ENCODE measurements around the gene OLA1. TPM values are rescaled to one million over a fixed set of nuclear protein-coding genes. Genes with fewer than 3 reads are reported as not detected.

OLA1 gene
- polyA plus RNA-seq, 1 donor (not counting 4 experiments of a cell fraction or from before 2014, with no cell fraction given): 217 TPM

GRCh38 chr2:174035981-174036742, 212.2 kb downstream of the OLA1 start:
- Histone ChIP-seq H3K9me1 (ENCODE audit: control insufficient read depth, extremely low read depth, insufficient read depth, low read length) (no peaks in the 10 kb centered on the region), H3K27ac (ENCODE audit: control insufficient read depth, insufficient read depth, low read length) (no peak overlapping the region), H3K9me3 (ENCODE audit: control insufficient read depth, low read depth, low read length) (no peaks in the 10 kb centered on the region), H3K4me1 (ENCODE audit: control insufficient read depth, extremely low read depth, insufficient read depth, low read length) (peaks cover 30% of the 10 kb centered on the region), H3K79me2 (ENCODE audit: control insufficient read depth, insufficient read depth, low read length) (no peaks in the 10 kb centered on the region), H4K20me1 (ENCODE audit: control insufficient read depth, extremely low read depth, insufficient read depth, low read length) (no peaks in the 10 kb centered on the region), H3K27me3 (ENCODE audit: control insufficient read depth, extremely low read depth, insufficient read depth, low read length) (no peaks in the 10 kb centered on the region), H3K9ac (ENCODE audit: control insufficient read depth, extremely low read depth, insufficient read depth, low read length) (no peak overlapping the region), H3K4me2 (ENCODE audit: control insufficient read depth, extremely low read depth, insufficient read depth, low read depth, low read length) (no peak overlapping the region), H3K4me3 (ENCODE audit: control insufficient read depth in 2 of 3, extremely low read depth in 1 of 3, insufficient read depth in 2 of 3, low read depth in 1 of 3, low read length in 3 of 3) (no peak overlapping the region), H2AFZ (ENCODE audit: control insufficient read depth, low read length) (no peak overlapping the region), H3K36me3 (ENCODE audit: control insufficient read depth in 2 of 2, extremely low read depth in 1 of 2, insufficient read depth in 2 of 2, low read length in 2 of 2) (no peaks in the 10 kb centered on the region)
- DNase-seq (ENCODE audit: low read depth, low spot score) (no peak), FAIRE-seq (no peak)
- TF ChIP-seq CTCF (optimal IDR thresholded peaks at IDR 0.05 in 1 of 3, IDR thresholded peaks at IDR 0.05 in 1 of 3, conservative IDR thresholded peaks at IDR 0.05 in 1 of 3; ENCODE audit: extremely low read depth in 1 of 3, insufficient read depth in 2 of 3, low read length in 3 of 3) (no peak), EZH2 (IDR thresholded peaks at IDR 0.05; ENCODE audit: low read length) (no peak)
- dilution Hi-C loops (cut with MboI; ENCODE audit: extremely low pct_ligation_motif_present, low sequenced_read_pairs): no loop called here

- Histone ChIP-seq H4K20me1 (ENCODE audit: control insufficient read depth, extremely low read depth, insufficient read depth, low read length) (no peaks in the 10 kb centered on the region), H3K27ac (ENCODE audit: control insufficient read depth, insufficient read depth, low read length) (no peak overlapping the region), H2AFZ (ENCODE audit: control insufficient read depth, low read length) (no peak overlapping the region), H3K9me3 (ENCODE audit: control insufficient read depth, low read depth, low read length) (no peaks in the 10 kb centered on the region), H3K79me2 (ENCODE audit: control insufficient read depth, insufficient read depth, low read length) (no peaks in the 10 kb centered on the region), H3K36me3 (ENCODE audit: control insufficient read depth in 2 of 2, extremely low read depth in 1 of 2, insufficient read depth in 2 of 2, low read length in 2 of 2) (peaks cover 0 to 1% of the 10 kb centered on the region in 2 experiments), H3K27me3 (ENCODE audit: control insufficient read depth, extremely low read depth, insufficient read depth, low read length) (no peaks in the 10 kb centered on the region), H3K4me2 (ENCODE audit: control insufficient read depth, extremely low read depth, insufficient read depth, low read depth, low read length) (no peak overlapping the region), H3K9ac (ENCODE audit: control insufficient read depth, extremely low read depth, insufficient read depth, low read length) (no peak overlapping the region), H3K4me3 (ENCODE audit: control insufficient read depth in 2 of 3, extremely low read depth in 1 of 3, insufficient read depth in 2 of 3, low read depth in 1 of 3, low read length in 3 of 3) (no peak overlapping the region), H3K4me1 (ENCODE audit: control insufficient read depth, extremely low read depth, insufficient read depth, low read length) (peaks cover 29% of the 10 kb centered on the region), H3K9me1 (ENCODE audit: control insufficient read depth, extremely low read depth, insufficient read depth, low read length) (no peaks in the 10 kb centered on the region)
- TF ChIP-seq CTCF (optimal IDR thresholded peaks at IDR 0.05 in 1 of 3, IDR thresholded peaks at IDR 0.05 in 1 of 3, conservative IDR thresholded peaks at IDR 0.05 in 1 of 3; ENCODE audit: extremely low read depth in 1 of 3, insufficient read depth in 2 of 3, low read length in 3 of 3): no peak
- no peak for TF ChIP-seq EZH2 (IDR thresholded peaks at IDR 0.05; ENCODE audit: low read length)
- dilution Hi-C loops (cut with MboI; ENCODE audit: extremely low pct_ligation_motif_present, low sequenced_read_pairs): no loop called here
- FAIRE-seq (no peak), DNase-seq (ENCODE audit: low read depth, low spot score) (no peak)
Observed at GRCh38 chr2:174035117-174035635, 213.2 kb downstream of the OLA1 start.

All from keratinocyte (primary cell).